ENCODE data around the gene EMX1.

The EMX1 gene

DNA sequence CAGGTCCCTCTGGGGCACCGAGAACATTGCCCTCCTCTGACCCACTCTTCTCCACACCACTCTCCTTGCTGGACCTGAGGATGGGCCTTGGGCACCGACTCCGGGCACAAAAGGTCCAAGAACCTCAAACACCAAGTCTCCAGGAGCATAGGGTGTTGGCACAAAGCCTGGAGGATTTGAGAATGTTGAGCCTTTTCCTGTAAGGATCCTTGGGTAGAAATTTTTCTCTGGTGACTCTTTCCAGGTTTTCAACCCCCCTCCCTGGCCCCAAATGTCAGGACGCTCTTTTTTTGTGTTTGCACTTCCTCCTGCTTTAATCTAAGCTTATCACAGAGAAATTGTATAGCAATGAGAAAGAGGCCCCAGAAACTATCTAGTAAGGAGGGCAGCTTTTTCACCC, 20.9 kb upstream of the EMX1 start:
- no peaks in the 10 kb centered on the region for H3K79me1 ChIP-seq (ENCODE audit: low read depth, low read length)
- no peak overlapping the region for H3K4me2 ChIP-seq (ENCODE audit: insufficient read depth, low read length, poor library complexity, severe bottlenecking)
- H3K4ac ChIP-seq (ENCODE audit: low read length): no peak overlapping the region
- H2AFZ ChIP-seq (ENCODE audit: low read length): no peak overlapping the region
- H3K9ac ChIP-seq (ENCODE audit: low read depth, low read length, poor library complexity): no peak overlapping the region
- no peak for DNase-seq (ENCODE audit: low spot score)
- no peak overlapping the region for H3K23ac ChIP-seq (ENCODE audit: low read depth, low read length, poor library complexity)
- no peak overlapping the region for H2BK120ac ChIP-seq (ENCODE audit: low read depth, low read length)
- WGBS, 2 donors (ENCODE audit: extremely low coverage in 2 of 2, insufficient read length in 2 of 2, insufficient replicate concordance in 1 of 2): no CpG with 5 or more reads among the region's 4 CpGs
- no peaks in the 10 kb centered on the region for H3K9me3 ChIP-seq (replicated peaks in 1 of 2; ENCODE audit: control insufficient read depth in 2 of 2, insufficient read depth in 1 of 2, low read depth in 1 of 2, low read length in 2 of 2)
- no peak overlapping the region for H3K4me3 ChIP-seq (ENCODE audit: low read length in 2 of 2)
- H4K91ac ChIP-seq (ENCODE audit: low read depth, low read length, poor library complexity): no peak overlapping the region
- peak overlapping the region; percentile 4 for H2BK5ac ChIP-seq (ENCODE audit: low read length)
- no peak overlapping the region for H3K14ac ChIP-seq (ENCODE audit: low read length)
- H2BK12ac ChIP-seq (ENCODE audit: low read length): no peak overlapping the region
- H3K36me3 ChIP-seq (replicated peaks in 1 of 2; ENCODE audit: control insufficient read depth in 2 of 2, insufficient read depth in 2 of 2, low read length in 2 of 2): no peaks in the 10 kb centered on the region
- no peak overlapping the region for H4K8ac ChIP-seq (ENCODE audit: low read depth, low read length)
- H3K27me3 ChIP-seq (ENCODE audit: control insufficient read depth in 3 of 3, insufficient read depth in 3 of 3, low read depth in 1 of 3, low read length in 3 of 3): peaks cover 0 to 70% (median 10%) of the 10 kb centered on the region in 3 experiments
- peak overlapping the region; percentile 88 for H3K18ac ChIP-seq (ENCODE audit: low read length)
- no peak overlapping the region for H3K27ac ChIP-seq (replicated peaks; ENCODE audit: low read length)
- no peak overlapping the region for H2BK15ac ChIP-seq (ENCODE audit: low read length)
- H3K4me1 ChIP-seq (ENCODE audit: control insufficient read depth in 2 of 2, insufficient read depth in 1 of 2, low read depth in 1 of 2, low read length in 2 of 2): peaks cover 0 to 40% of the 10 kb centered on the region in 2 donors
- peak overlapping the region; percentile 33 for H2AK5ac ChIP-seq (ENCODE audit: low read depth, low read length)

DNA sequence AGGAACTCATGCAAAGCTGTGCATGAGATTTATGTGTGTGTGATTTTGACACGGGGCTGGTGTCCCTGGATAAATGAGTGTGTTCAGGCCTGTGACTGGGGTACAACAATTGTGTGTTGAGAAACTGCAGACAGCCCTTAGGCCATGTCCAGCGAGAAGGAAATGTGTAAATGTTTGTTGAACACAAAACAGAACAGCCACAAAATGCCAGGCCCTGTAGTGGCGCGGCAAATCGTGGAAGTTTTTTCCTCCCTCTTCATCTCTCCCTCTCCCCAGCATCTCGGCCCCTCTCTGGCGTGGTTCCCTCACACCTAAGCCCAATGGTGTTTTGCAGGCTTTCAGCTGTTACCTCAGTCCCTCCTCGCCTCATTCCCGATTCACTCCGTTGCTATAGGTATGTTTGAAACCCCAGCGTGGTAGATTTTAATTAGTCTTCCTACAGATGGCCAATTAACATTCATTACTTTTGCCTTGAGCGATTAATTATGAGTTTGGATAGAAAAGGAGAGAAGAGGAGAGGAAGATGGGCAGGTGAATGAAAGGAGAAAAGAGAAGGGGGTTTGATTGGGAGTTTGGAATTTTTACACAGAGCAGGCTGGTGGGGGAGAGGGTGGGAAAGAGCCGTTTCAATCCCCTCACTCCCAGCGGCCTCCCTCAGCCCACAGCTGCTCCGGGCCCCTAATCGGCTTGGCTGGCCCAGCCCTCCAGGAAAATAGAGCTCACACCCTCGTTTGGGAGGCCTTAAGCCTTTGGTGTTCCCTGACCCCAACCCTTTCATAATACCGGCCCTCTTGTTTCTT, 19.3 kb upstream of the EMX1 start:
- Histone ChIP-seq H3K23ac (ENCODE audit: low read depth, low read length, poor library complexity) (no peak overlapping the region), H3K18ac (ENCODE audit: low read length) (peak overlapping the region; percentile 73), H3K4me1 (ENCODE audit: control insufficient read depth in 2 of 2, insufficient read depth in 1 of 2, low read depth in 1 of 2, low read length in 2 of 2) (peaks cover 0 to 40% of the 10 kb centered on the region in 2 donors), H3K9me3 (replicated peaks in 1 of 2; ENCODE audit: control insufficient read depth in 2 of 2, insufficient read depth in 1 of 2, low read depth in 1 of 2, low read length in 2 of 2) (no peaks in the 10 kb centered on the region), H3K36me3 (replicated peaks in 1 of 2; ENCODE audit: control insufficient read depth in 2 of 2, insufficient read depth in 2 of 2, low read length in 2 of 2) (no peaks in the 10 kb centered on the region), H2BK5ac (ENCODE audit: low read length) (peak overlapping the region; percentile 30), H4K8ac (ENCODE audit: low read depth, low read length) (no peak overlapping the region), H4K91ac (ENCODE audit: low read depth, low read length, poor library complexity) (no peak overlapping the region), H2BK12ac (ENCODE audit: low read length) (no peak overlapping the region), H3K4me2 (ENCODE audit: insufficient read depth, low read length, poor library complexity, severe bottlenecking) (peak overlapping the region; percentile 44), H3K4me3 (ENCODE audit: low read length in 2 of 2) (no peak overlapping the region), H3K27ac (replicated peaks; ENCODE audit: low read length) (peak overlapping the region; percentile 84), H2BK15ac (ENCODE audit: low read length) (no peak overlapping the region), H2BK120ac (ENCODE audit: low read depth, low read length) (no peak overlapping the region), H3K27me3 (ENCODE audit: control insufficient read depth in 3 of 3, insufficient read depth in 3 of 3, low read depth in 1 of 3, low read length in 3 of 3) (peaks cover 0 to 84% (median 10%) of the 10 kb centered on the region in 3 experiments), H3K4ac (ENCODE audit: low read length) (no peak overlapping the region), H2AFZ (ENCODE audit: low read length) (no peak overlapping the region), H3K14ac (ENCODE audit: low read length) (no peak overlapping the region), H3K9ac (ENCODE audit: low read depth, low read length, poor library complexity) (no peak overlapping the region), H2AK5ac (ENCODE audit: low read depth, low read length) (no peak overlapping the region), H3K79me1 (ENCODE audit: low read depth, low read length) (no peaks in the 10 kb centered on the region)
- DNase-seq (ENCODE audit: low spot score): no peak
- no CpG with 5 or more reads among the region's 18 CpGs for WGBS, 2 donors (ENCODE audit: extremely low coverage in 2 of 2, insufficient read length in 2 of 2, insufficient replicate concordance in 1 of 2)

DNA sequence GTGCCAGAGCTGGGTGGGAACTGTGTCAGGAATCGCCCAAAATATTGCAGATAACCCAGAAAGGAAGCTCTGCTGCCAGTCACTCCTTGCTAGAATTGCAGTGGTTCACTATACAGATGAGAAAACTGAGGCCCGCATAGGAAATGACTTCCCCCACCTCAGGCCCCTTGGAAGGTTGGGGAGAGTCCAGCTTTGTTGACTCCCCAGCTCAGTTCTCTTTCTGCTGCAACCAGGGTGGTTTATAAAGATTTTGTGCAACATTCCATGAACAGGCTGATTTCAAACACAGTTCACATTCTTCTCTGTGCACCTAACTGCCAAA, 18.8 kb upstream of the EMX1 start:
- H4K91ac ChIP-seq (ENCODE audit: low read depth, low read length, poor library complexity): no peak overlapping the region
- H2AFZ ChIP-seq (ENCODE audit: low read length): no peak overlapping the region
- H3K4me1 ChIP-seq (ENCODE audit: control insufficient read depth in 2 of 2, insufficient read depth in 1 of 2, low read depth in 1 of 2, low read length in 2 of 2): peaks cover 0 to 39% of the 10 kb centered on the region in 2 donors
- no peak overlapping the region for H4K8ac ChIP-seq (ENCODE audit: low read depth, low read length)
- H3K27ac ChIP-seq (replicated peaks; ENCODE audit: low read length): peak overlapping the region; percentile 84
- H3K4ac ChIP-seq (ENCODE audit: low read length): no peak overlapping the region
- WGBS, 2 donors (ENCODE audit: extremely low coverage in 2 of 2, insufficient read length in 2 of 2, insufficient replicate concordance in 1 of 2): no CpG with 5 or more reads among the region's 2 CpGs
- H3K9me3 ChIP-seq (replicated peaks in 1 of 2; ENCODE audit: control insufficient read depth in 2 of 2, insufficient read depth in 1 of 2, low read depth in 1 of 2, low read length in 2 of 2): no peaks in the 10 kb centered on the region
- H2BK15ac ChIP-seq (ENCODE audit: low read length): no peak overlapping the region
- no peak overlapping the region for H3K14ac ChIP-seq (ENCODE audit: low read length)
- no peak overlapping the region for H2AK5ac ChIP-seq (ENCODE audit: low read depth, low read length)
- peaks cover 0 to 89% (median 10%) of the 10 kb centered on the region in 3 experiments for H3K27me3 ChIP-seq (ENCODE audit: control insufficient read depth in 3 of 3, insufficient read depth in 3 of 3, low read depth in 1 of 3, low read length in 3 of 3)
- H3K4me3 ChIP-seq (ENCODE audit: low read length in 2 of 2): no peak overlapping the region
- no peaks in the 10 kb centered on the region for H3K36me3 ChIP-seq (replicated peaks in 1 of 2; ENCODE audit: control insufficient read depth in 2 of 2, insufficient read depth in 2 of 2, low read length in 2 of 2)
- no peak overlapping the region for H2BK120ac ChIP-seq (ENCODE audit: low read depth, low read length)
- H3K18ac ChIP-seq (ENCODE audit: low read length): no peak overlapping the region
- no peak overlapping the region for H3K4me2 ChIP-seq (ENCODE audit: insufficient read depth, low read length, poor library complexity, severe bottlenecking)
- H3K79me1 ChIP-seq (ENCODE audit: low read depth, low read length): no peaks in the 10 kb centered on the region
- H3K23ac ChIP-seq (ENCODE audit: low read depth, low read length, poor library complexity): no peak overlapping the region
- no peak overlapping the region for H2BK12ac ChIP-seq (ENCODE audit: low read length)
- DNase-seq (ENCODE audit: low spot score): no peak
- H3K9ac ChIP-seq (ENCODE audit: low read depth, low read length, poor library complexity): no peak overlapping the region
- no peak overlapping the region for H2BK5ac ChIP-seq (ENCODE audit: low read length)

DNA sequence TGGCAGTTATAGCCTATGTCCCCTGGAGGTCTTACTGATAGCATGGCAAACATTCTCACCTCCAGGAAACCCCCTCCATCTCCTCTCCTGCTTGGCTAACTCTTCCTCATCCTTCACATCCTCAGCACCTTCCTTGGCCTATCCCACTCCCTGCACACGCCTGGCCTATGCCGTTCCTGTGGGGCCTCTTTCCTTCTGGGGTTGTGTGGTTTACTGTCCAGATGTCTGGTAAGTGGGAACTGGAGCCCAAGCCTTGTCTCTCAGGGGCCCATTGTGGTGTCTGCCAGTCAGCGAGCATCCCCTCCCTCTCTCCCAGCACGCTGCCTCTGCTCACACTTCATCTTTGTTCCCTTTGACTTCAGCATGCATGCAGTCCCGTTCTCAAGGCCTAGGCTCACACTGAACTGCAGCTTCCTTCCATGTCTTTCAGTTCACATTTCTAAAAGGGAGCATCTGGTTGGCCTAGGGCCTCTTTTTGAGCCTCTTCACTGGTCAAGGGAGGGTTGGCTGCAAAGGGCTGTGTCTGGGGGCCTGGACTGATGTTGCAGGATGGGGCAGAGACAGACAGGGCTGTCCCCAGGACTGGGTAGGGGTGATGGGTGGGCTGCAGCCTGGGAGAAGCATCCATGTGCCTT, 17.0 kb upstream of the EMX1 start:
- no CpG with 5 or more reads among the region's 5 CpGs for WGBS, 2 donors (ENCODE audit: extremely low coverage in 2 of 2, insufficient read length in 2 of 2, insufficient replicate concordance in 1 of 2)
- no peak overlapping the region for H4K91ac ChIP-seq (ENCODE audit: low read depth, low read length, poor library complexity)
- H3K23ac ChIP-seq (ENCODE audit: low read depth, low read length, poor library complexity): no peak overlapping the region
- H3K9ac ChIP-seq (ENCODE audit: low read depth, low read length, poor library complexity): no peak overlapping the region
- H3K18ac ChIP-seq (ENCODE audit: low read length): peak overlapping the region; percentile 29
- peak overlapping the region; percentile 10 for H2AK5ac ChIP-seq (ENCODE audit: low read depth, low read length)
- DNase-seq (ENCODE audit: low spot score): no peak
- H2BK12ac ChIP-seq (ENCODE audit: low read length): no peak overlapping the region
- no peak overlapping the region for H2BK5ac ChIP-seq (ENCODE audit: low read length)
- H3K36me3 ChIP-seq (replicated peaks in 1 of 2; ENCODE audit: control insufficient read depth in 2 of 2, insufficient read depth in 2 of 2, low read length in 2 of 2): no peaks in the 10 kb centered on the region
- peaks cover 0 to 96% (median 9%) of the 10 kb centered on the region in 3 experiments for H3K27me3 ChIP-seq (ENCODE audit: control insufficient read depth in 3 of 3, insufficient read depth in 3 of 3, low read depth in 1 of 3, low read length in 3 of 3)
- H4K8ac ChIP-seq (ENCODE audit: low read depth, low read length): no peak overlapping the region
- peak overlapping the region in 1 of 2 donors; percentile 3 for H3K4me3 ChIP-seq (ENCODE audit: low read length in 2 of 2)
- H3K4me1 ChIP-seq (ENCODE audit: control insufficient read depth in 2 of 2, insufficient read depth in 1 of 2, low read depth in 1 of 2, low read length in 2 of 2): peaks cover 0 to 25% of the 10 kb centered on the region in 2 donors
- no peaks in the 10 kb centered on the region for H3K9me3 ChIP-seq (replicated peaks in 1 of 2; ENCODE audit: control insufficient read depth in 2 of 2, insufficient read depth in 1 of 2, low read depth in 1 of 2, low read length in 2 of 2)
- no peak overlapping the region for H3K4ac ChIP-seq (ENCODE audit: low read length)
- H2BK15ac ChIP-seq (ENCODE audit: low read length): peak overlapping the region; percentile 34
- no peaks in the 10 kb centered on the region for H3K79me1 ChIP-seq (ENCODE audit: low read depth, low read length)
- H3K27ac ChIP-seq (replicated peaks; ENCODE audit: low read length): peak overlapping the region; percentile 8
- no peak overlapping the region for H3K4me2 ChIP-seq (ENCODE audit: insufficient read depth, low read length, poor library complexity, severe bottlenecking)
- H2AFZ ChIP-seq (ENCODE audit: low read length): no peak overlapping the region
- H2BK120ac ChIP-seq (ENCODE audit: low read depth, low read length): peak overlapping the region; percentile 10
- H3K14ac ChIP-seq (ENCODE audit: low read length): peak overlapping the region; percentile 12
